Breast epithelium (tissue), 3 donors: ENCODE results near the gene TMPRSS6.

ENCODE experiments used
- POLR2AphosphoS5 ChIP-seq, 3 donors: sonication (generic); formaldehyde crosslinking; IDR thresholded peaks; one replicate each; pipeline ENCODE4 v1.6.1; 2017; ENCODE audit warnings: antibody characterized with exemption in 3 of 3
- TF ChIP-seq, protein P1 (sequence below), 3 donors: fragments of 450-650 bp; IDR thresholded peaks; one replicate each; pipeline ENCODE4 v1.5.1; 2016 to 2017; ENCODE audit warnings: antibody characterized with exemption in 3 of 3, mild to moderate bottlenecking in 3 of 3, moderate library complexity in 3 of 3

DNA sequence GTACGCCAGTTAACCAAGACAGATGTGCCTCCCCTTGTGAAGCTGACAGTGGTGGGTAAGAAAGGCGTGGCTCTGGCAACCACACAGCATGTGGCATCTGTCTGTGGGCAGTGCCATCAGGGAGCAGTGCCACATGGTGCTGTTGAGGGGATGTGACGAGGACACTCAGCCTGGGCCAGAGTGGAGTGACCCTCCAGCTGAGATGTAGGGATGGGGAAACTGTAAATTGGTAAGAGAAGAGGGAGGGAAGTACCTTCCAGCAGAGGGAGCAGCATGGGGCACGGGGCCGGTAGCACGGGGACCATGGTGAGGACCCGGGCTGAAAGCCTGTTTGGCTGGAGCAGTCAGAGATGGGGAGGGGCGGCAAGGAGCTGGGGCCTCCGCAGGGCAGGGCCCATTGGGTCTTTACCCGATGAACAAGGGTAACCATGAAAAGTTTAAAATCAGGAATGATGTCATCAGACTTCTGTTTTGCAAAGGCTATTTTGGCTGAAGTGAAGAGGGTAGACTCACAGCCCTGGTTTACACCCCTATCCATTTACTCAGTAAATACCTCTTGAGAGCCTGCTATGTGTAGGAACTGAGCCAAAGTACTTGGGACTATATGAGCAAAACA, 10.4 kb downstream of the TMPRSS6 start:
- TF ChIP-seq, protein P1, sequence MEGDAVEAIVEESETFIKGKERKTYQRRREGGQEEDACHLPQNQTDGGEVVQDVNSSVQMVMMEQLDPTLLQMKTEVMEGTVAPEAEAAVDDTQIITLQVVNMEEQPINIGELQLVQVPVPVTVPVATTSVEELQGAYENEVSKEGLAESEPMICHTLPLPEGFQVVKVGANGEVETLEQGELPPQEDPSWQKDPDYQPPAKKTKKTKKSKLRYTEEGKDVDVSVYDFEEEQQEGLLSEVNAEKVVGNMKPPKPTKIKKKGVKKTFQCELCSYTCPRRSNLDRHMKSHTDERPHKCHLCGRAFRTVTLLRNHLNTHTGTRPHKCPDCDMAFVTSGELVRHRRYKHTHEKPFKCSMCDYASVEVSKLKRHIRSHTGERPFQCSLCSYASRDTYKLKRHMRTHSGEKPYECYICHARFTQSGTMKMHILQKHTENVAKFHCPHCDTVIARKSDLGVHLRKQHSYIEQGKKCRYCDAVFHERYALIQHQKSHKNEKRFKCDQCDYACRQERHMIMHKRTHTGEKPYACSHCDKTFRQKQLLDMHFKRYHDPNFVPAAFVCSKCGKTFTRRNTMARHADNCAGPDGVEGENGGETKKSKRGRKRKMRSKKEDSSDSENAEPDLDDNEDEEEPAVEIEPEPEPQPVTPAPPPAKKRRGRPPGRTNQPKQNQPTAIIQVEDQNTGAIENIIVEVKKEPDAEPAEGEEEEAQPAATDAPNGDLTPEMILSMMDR (IDR thresholded peaks at IDR 0.05) = no peak
- TF ChIP-seq POLR2AphosphoS5 (IDR thresholded peaks at IDR 0.05) = no peak
